ENCODE results near the gene RPS6KA6. TPM values are rescaled to one million over a fixed set of nuclear protein-coding genes. Genes with fewer than 3 reads are reported as not detected.

The RPS6KA6 gene
- total RNA-seq = 10 to 100 TPM in 3 of 4 donors, 1 to 10 TPM in 1; 2.2 to 16.4 (median 12.4) TPM

GRCh38 chrX:84187533-84188319 lies at the start of gene RPS6KA6:
TSS of gene RPS6KA6 (minus strand) at chrX:84188199. CDS start at chrX:84187899, 300 bp downstream.
- WGBS, 2 donors (ENCODE audit: low coverage in 1 of 2) = 52% methylated on average over 76 of the region's 81 CpGs; no CpG with 5 or more reads in 1 of the 2 donors
- peak within 1 kb of the TSS; percentile 69 to 81 (median 75) for H3K27ac ChIP-seq
- H3K9me3 ChIP-seq = no peaks in the 10 kb centered on the region
- peak; percentile 22 for DNase-seq
- H3K4me1 ChIP-seq = no peaks in the 10 kb centered on the region
- no peaks in the 10 kb centered on the region for H3K27me3 ChIP-seq
- TF ChIP-seq POLR2A (IDR thresholded peaks at IDR 0.05) (no peak), POLR2AphosphoS5 (IDR thresholded peaks at IDR 0.05) (no peak), EP300 (IDR thresholded peaks at IDR 0.05; ENCODE audit: low read depth) (no peak)
- TF ChIP-seq, protein P1, sequence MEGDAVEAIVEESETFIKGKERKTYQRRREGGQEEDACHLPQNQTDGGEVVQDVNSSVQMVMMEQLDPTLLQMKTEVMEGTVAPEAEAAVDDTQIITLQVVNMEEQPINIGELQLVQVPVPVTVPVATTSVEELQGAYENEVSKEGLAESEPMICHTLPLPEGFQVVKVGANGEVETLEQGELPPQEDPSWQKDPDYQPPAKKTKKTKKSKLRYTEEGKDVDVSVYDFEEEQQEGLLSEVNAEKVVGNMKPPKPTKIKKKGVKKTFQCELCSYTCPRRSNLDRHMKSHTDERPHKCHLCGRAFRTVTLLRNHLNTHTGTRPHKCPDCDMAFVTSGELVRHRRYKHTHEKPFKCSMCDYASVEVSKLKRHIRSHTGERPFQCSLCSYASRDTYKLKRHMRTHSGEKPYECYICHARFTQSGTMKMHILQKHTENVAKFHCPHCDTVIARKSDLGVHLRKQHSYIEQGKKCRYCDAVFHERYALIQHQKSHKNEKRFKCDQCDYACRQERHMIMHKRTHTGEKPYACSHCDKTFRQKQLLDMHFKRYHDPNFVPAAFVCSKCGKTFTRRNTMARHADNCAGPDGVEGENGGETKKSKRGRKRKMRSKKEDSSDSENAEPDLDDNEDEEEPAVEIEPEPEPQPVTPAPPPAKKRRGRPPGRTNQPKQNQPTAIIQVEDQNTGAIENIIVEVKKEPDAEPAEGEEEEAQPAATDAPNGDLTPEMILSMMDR (IDR thresholded peaks at IDR 0.05) = no peak
- in situ Hi-C loops (cut with MboI; ENCODE audit: low pct_ligation_motif_present in 1 of 4, low pct_unique_long_range_greater_than_20kb in 1 of 4, low sequenced_read_pairs in 3 of 4) (no loop called here), intact Hi-C loops (cut with DNase I; ENCODE audit: low total_unique reads) (no loop called here)
- peak within 1 kb of the TSS; percentile 31 to 66 (median 52) for H3K4me3 ChIP-seq
- no peaks in the 10 kb centered on the region for H3K36me3 ChIP-seq

DNA sequence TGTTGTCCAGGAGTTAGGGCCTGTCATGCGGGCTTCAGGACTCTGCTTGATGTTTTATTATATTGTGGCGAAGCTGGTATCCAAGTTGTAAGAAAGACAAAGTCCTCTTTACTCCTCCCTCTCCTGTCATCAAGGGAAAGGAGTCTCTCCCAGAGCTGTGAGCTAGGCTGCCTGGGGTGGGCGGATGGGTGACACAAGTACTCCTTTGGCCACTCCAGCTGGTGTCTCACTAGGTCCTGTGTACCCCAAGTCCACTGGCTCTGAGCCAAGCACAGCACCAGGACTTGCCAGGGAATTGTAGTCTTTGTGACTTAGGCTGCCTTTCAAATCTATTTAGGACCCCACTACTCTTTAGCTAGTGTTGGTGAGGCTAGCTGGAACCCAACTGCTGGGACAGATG lies 36.7 kb upstream of the RPS6KA6 start:
- Histone ChIP-seq H3K4me3 (no peak overlapping the region), H3K27ac (no peak overlapping the region), H3K36me3 (no peaks in the 10 kb centered on the region), H3K4me1 (no peaks in the 10 kb centered on the region), H3K9me3 (no peaks in the 10 kb centered on the region), H3K27me3 (no peaks in the 10 kb centered on the region)
- intact Hi-C loops (cut with DNase I; ENCODE audit: low total_unique reads) = no loop called here
- no peak for TF ChIP-seq POLR2AphosphoS5 (IDR thresholded peaks at IDR 0.05)
- TF ChIP-seq, protein P1 (IDR thresholded peaks at IDR 0.05) = no peak
- TF ChIP-seq POLR2A (IDR thresholded peaks at IDR 0.05) = no peak
- no peak for TF ChIP-seq EP300 (IDR thresholded peaks at IDR 0.05; ENCODE audit: low read depth)
- DNase-seq = no peak
- in situ Hi-C loops (cut with MboI; ENCODE audit: low pct_ligation_motif_present in 1 of 4, low pct_unique_long_range_greater_than_20kb in 1 of 4, low sequenced_read_pairs in 3 of 4) = no loop called here
- 61% methylated on average over 3 of the region's 3 CpGs; no CpG with 5 or more reads in 1 of the 2 donors for WGBS, 2 donors (ENCODE audit: low coverage in 1 of 2)

GRCh38 chrX:84223261-84223660 lies 35.3 kb upstream of the RPS6KA6 start:
- Histone ChIP-seq H3K36me3 (no peaks in the 10 kb centered on the region), H3K27me3 (no peaks in the 10 kb centered on the region), H3K4me1 (no peaks in the 10 kb centered on the region), H3K4me3 (no peak overlapping the region), H3K9me3 (no peaks in the 10 kb centered on the region), H3K27ac (no peak overlapping the region)
- intact Hi-C loops (cut with DNase I; ENCODE audit: low total_unique reads) (no loop called here), in situ Hi-C loops (cut with MboI; ENCODE audit: low pct_ligation_motif_present in 1 of 4, low pct_unique_long_range_greater_than_20kb in 1 of 4, low sequenced_read_pairs in 3 of 4) (no loop called here)
- DNase-seq = no peak
- TF ChIP-seq, protein P1 (IDR thresholded peaks at IDR 0.05) = no peak
- no peak for TF ChIP-seq EP300 (IDR thresholded peaks at IDR 0.05; ENCODE audit: low read depth)
- no peak for TF ChIP-seq POLR2A (IDR thresholded peaks at IDR 0.05)
- no peak for TF ChIP-seq POLR2AphosphoS5 (IDR thresholded peaks at IDR 0.05)

- TF ChIP-seq, protein P1 (IDR thresholded peaks at IDR 0.05) = no peak
- TF ChIP-seq POLR2AphosphoS5 (IDR thresholded peaks at IDR 0.05) (no peak), POLR2A (IDR thresholded peaks at IDR 0.05) (no peak), EP300 (IDR thresholded peaks at IDR 0.05; ENCODE audit: low read depth) (no peak)
- no peaks in the 10 kb centered on the region for H3K36me3 ChIP-seq
- no peak for DNase-seq
- WGBS, 2 donors (ENCODE audit: low coverage in 1 of 2) = 33 to 50% methylated on average over 2 of the region's 2 CpGs
- H3K4me1 ChIP-seq = no peaks in the 10 kb centered on the region
- no peak overlapping the region for H3K4me3 ChIP-seq
- no peaks in the 10 kb centered on the region for H3K27me3 ChIP-seq
- H3K27ac ChIP-seq = no peak overlapping the region
- no peaks in the 10 kb centered on the region for H3K9me3 ChIP-seq
- intact Hi-C loops (cut with DNase I; ENCODE audit: low total_unique reads) = no loop called here
- in situ Hi-C loops (cut with MboI; ENCODE audit: low pct_ligation_motif_present in 1 of 4, low pct_unique_long_range_greater_than_20kb in 1 of 4, low sequenced_read_pairs in 3 of 4) = no loop called here
These were observed 33.2 kb upstream of the RPS6KA6 start for GRCh38 chrX:84221181-84221580.

All from transverse colon (tissue), 4 donors.